Measurements from ENCODE around the gene ACP2.

DNA sequence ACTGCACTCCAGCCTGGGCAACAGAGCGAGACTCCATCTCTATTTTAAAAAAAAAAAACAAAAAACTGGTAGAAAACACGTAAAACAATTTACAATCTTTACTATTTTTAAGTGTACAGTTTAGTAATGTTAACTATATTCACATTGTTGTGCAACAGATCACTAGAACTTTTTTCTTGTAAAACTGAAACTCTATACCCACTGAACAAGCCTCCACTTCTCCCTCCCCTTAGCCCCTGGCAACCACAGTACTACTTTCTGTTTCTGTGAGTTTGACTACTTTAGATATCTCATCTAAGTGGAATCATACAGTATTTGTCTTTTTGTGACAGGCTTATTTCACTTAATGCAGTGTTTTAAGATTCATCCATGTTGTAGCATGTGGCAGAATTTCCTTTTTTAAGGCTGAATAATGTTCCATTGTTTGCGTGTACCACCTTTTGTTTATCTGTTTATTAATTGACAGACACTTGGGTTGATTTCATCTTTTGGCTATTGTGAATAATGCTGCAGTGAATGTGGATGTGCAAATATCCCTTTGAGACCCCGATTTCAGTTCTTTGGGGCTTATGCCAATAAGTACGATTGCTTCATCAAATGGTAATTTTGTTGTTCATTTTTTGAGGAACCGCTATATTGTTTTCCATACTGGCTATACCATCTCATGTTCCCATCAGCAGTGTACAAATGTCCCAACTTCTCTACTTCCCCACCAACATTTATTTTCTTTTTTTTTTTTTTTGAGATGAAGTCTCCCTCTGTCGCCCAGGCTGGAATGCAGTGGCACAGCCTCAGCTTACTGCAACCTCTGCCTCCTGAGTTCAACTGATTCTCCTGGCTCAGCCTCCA, 22.8 kb downstream of the ACP2 start:
- no peak for TF ChIP-seq CTCF (IDR thresholded peaks at IDR 0.05)
- TF ChIP-seq POLR2A (IDR thresholded peaks at IDR 0.05) = no peak
- TF ChIP-seq POLR2AphosphoS5 (IDR thresholded peaks at IDR 0.05) = peak; percentile 43
